Measurements from ENCODE around the gene IFNAR2. TPM values are rescaled to one million over a fixed set of nuclear protein-coding genes. Genes with fewer than 3 reads are reported as not detected.
"Not testable (repeated sequence)": the region's sequence is repeated elsewhere in the genome, so short reads cannot be mapped to it uniquely, and the experiment has no call there.

The IFNAR2 gene
- total RNA-seq, 1 donor from 2014 or later, result 19.5 TPM

DNA sequence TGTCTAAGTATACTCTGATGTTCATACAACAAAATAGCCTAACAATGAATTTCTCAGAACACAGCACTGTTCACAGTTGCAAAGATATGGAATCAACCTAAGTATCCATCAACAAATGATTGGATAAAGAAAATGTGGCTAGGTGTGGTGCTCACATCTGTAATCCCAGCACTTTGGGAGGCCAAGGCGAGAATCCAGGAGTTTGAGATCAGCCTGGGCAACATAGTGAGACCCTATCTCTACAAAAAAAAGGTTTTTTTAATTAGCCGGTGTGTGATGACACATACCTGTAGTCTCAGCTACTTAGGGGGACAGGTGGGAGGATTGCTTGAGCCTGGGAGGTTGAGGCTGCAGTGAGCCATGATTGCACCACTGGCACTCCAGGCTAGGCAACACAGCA is 10.7 kb downstream of the IFNAR2 start:
- no peak for DNase-seq (ENCODE audit: extremely low read depth, low read depth, low spot score)

DNA sequence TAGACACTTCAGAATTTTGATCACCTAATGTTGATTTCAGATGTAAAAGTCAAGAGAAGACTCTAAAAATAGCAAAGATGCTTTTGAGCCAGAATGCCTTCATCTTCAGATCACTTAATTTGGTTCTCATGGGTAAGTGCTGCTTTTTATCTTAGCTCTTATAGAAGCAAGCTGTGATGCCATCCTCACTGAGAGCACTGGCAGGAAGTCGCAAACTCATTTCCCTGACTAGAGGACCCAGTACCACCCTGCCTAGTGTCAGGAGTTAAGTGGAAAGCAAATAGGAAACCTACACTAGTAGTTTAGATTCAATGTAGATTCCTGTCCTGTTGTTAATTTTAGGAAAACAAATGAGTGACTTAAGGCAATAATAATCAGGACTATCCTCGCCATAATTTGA is 12.1 kb downstream of the IFNAR2 start:
- no peak for DNase-seq (ENCODE audit: extremely low read depth, low read depth, low spot score)

DNA sequence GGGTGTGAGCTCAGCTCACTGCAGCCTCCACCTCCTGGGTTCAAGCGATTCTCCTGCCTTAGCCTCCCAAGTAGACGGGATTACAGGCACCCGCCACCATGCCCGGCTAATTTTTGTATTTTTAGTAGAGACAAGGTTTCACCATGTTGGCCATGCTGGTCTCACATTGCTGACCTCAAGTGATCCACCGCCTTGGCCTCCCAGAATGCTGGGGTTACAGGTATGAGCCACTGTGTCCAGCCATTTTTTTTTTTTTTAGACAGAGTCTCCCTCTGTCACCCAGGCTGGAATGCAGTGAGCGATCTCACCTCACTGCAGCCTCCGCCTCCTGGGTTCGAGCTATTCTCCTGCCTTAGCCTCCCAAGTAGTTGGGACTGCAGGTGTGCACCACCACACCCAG is 13.1 kb downstream of the IFNAR2 start:
- not testable (repeated sequence) for DNase-seq (ENCODE audit: extremely low read depth, low read depth, low spot score)

DNA sequence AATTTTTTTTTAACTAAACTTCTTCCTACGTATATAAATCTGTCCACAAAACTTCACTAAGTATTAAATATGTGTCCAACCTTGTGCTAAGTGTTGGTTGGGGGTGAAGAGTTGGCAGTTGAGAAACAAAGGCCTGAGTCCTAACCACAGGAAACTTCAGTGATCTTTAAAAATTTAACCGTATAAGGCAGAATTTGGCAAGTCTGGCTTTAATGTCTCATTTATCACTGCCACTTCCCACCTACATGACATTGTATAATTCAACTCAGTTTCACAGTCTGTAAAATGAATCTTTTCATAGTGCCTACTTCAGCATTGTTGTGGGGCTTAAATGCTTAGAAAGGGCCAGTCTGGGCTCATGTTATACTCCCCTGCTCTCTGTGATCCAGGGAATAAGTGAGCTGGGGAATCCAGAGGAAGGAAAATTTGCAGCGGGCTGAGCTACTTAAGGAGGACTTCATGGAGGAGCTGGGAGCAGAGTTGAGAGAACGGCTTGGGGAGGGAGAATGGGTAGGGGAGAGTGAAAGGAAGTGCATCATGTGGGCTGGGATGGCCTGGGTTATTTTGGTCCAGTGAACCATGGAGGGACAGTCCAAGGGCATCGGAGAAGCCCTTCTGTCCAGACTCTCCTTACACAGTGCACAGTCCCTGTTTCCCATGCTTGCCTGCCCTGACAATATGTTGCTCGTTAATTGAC is 14.5 kb downstream of the IFNAR2 start:
- DNase-seq (ENCODE audit: extremely low read depth, low read depth, low spot score), result no peak

DNA sequence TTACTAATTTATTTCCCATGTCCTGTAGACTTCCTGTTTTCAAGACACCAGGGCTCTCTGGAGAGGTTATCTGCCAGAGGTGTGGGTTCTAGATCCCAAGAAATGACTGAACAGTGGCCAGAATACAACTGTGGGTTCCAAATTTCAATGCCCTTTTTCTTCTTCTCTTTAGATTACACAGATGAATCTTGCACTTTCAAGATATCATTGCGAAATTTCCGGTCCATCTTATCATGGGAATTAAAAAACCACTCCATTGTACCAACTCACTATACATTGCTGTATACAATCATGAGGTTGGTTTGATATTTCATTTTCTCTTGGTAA is 15.0 kb downstream of the IFNAR2 start:
- no peak for DNase-seq (ENCODE audit: extremely low read depth, low read depth, low spot score)

DNA sequence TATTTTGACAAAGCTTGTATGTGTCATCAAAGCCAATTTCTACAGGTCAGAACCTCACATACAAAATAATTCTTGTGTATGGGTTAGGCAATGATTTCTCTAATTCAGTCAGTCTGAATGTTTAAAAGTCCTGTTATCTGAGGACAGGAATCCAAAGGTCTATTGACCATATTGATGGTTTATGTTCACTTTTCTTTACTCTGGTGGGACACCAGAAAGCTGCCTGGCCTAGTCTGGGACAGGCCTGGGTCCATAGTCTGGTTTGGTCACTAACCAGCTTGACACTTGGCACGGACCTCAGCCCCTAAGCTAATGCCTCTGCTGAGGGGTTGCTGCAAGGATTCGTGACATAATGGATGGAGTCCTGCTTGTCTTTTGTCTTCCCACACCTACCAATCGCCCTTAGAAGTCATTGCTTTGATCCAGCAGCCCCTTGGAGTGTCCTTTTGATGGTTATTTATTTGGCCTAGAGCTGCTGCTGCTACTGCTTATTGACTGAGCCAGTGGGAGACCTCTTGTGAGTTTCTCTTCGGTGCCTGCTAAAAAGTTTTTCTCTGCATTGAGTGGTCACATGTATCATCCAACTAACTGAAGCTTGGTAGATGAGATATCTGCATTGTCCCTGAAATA is 15.7 kb downstream of the IFNAR2 start:
- no peak for DNase-seq (ENCODE audit: extremely low read depth, low read depth, low spot score)

DNA sequence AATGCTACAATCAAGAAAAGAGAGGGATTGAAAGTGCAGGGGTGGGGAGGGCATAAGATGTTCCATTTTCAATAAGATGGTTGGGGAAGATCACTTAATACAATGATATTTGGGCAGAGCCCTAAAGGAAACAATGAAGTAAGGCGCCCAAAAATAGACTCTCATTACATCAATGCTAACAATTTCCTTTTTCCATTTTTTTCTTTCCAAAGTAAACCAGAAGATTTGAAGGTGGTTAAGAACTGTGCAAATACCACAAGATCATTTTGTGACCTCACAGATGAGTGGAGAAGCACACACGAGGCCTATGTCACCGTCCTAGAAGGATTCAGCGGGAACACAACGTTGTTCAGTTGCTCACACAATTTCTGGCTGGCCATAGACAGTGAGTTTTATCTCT is 16.8 kb downstream of the IFNAR2 start:
- DNase-seq (ENCODE audit: extremely low read depth, low read depth, low spot score), result no peak

DNA sequence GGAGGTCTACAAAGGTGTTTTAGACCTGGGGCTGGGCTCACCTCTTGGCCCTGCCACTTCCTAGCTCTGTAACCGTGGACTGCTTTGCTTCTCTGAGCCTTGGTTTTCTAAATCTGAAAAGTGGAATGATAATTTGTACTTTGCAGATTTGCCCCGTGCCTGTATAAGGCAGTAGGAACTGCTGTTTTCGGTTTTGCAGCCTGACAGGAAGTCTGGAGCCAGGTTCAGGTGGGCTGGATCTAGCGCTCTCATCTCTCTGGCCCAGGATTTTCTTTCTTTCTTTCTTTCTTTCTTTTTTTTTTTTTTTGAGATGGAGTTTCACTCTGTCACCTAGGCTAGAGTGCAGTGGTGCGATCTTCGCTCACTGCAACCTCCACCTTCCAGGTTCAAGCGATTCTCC is 17.2 kb downstream of the IFNAR2 start:
- no peak for DNase-seq (ENCODE audit: extremely low read depth, low read depth, low spot score)

DNA sequence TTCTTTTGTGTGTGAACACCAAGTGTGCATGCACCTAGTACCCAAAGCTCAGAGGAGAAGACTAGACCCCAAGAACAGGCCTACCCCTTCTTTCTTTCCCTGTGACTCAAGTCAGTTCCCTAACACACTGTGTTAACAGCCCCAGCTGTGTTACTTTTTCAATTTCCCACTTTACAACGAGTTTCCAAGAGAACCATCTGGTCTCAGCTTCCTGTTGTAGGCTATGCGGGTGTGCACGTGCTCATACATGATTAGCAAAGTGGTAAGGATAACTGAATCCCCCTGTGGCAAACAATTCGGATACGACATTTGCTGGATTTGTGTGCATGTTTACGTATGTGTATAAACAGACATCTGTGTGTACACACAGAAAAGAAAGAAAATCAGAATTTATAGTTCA is 17.9 kb downstream of the IFNAR2 start:
- no peak for DNase-seq (ENCODE audit: extremely low read depth, low read depth, low spot score)

DNA sequence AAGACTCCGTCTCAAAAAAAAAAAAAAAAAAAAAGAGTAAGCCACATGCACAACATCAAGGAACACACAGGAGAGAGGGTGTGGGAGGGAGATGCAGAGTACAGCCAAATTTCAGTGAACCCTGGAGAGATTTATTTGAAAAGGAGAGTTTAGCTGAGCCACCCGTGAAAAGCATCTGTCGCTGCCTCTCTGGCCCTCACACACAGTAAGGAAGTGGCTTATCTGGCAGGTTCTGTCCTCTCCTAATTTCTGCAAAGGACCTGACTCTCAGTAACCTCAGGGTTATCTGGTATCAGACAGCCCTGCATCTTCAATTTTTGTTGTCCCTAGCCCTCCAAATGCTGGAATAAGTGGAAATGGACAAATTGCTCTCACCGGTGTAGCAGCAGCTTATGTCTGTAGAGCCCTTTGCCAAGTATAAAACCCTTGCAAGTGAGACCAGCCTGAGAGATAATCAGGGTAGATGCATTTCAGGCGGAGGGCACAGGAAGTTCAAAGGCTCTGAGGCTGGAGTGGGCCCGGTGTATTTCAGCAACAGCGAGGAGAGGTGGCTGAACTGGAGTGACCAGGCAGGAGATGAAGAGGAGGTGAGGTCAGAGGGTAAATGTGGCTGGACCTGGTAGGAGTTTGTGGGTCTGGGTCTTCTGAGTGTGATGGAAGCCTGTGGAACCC is 19.7 kb downstream of the IFNAR2 start:
- no peak for DNase-seq (ENCODE audit: extremely low read depth, low read depth, low spot score)

DNA sequence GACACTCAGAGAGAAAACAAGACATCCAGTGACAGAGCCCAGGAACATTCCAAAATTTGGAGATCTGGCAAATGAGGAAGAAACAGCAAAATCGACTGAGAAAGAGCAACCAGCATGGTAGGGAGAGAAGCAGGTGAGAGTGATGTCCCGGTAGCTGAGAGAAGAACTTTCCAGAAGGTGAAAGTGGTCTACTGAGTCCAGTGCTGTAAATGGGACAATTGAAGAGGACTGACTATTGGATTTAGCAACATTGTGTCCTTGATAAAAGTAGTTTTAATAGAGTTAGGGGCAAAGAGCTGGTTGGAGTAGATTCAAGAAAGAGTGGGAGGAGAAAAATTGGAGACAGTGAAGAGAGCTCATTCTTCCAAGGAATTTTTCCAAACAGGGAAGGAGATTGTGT is 21.4 kb downstream of the IFNAR2 start:
- no peak for DNase-seq (ENCODE audit: extremely low read depth, low read depth, low spot score)

DNA sequence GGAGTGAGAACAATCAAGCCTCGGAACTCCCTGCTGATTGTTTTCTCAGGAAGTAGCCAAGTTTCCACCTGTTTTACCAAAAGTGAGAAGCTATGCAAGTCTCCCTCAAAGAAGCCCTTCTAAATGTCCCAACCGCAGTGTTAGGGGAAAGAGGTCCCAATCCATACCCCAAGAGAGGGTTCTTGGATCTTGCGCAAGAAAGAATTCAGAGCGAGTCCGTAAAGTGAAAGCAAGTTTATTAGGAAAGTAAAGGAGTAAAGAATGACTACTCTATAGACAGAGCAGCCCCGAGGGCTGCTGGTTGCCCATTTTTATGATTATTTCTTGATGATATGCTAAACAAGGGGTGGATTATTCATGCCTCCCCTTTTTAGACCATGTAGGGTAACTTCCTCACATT is 23.6 kb downstream of the IFNAR2 start:
- not testable (repeated sequence) for DNase-seq (ENCODE audit: extremely low read depth, low read depth, low spot score)

DNA sequence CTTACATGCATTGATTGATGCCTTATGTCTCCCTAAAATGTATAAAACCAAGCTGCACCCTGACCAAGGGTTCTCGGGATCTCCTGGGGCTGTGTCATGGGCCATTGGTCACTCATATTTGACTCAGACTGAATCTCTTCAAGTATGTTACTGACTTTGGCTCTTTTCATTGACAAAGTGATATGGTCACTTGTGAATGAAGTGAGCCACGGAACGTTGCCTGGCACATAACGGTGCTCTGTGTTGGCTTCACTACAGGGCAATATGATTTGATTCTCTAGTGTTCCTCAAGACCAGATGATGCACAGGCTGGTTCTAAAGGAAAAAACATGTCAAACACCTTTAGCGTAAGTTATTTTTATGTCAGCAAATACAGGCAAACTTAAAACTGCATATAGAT is 25.0 kb downstream of the IFNAR2 start:
- DNase-seq (ENCODE audit: extremely low read depth, low read depth, low spot score), result no peak

DNA sequence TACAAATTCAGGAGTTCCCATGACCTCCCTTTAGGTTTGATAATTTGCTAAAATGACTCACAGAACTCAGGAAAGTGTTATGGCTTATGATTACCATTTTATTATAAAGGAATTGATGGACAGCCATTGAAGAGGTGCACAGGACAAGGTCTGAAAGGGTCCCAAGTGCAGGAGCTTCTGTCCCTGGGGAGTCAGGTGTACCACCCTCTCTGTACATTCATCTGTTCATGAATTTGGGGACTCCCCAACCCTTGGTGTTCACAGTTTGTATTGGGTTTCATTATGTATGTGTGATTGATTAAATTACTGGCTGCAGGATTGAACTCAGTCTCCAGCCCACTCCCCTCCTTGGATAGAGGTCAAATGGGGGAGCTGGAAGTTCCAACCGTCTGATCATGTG is 25.7 kb downstream of the IFNAR2 start:
- no peak for DNase-seq (ENCODE audit: extremely low read depth, low read depth, low spot score)

DNA sequence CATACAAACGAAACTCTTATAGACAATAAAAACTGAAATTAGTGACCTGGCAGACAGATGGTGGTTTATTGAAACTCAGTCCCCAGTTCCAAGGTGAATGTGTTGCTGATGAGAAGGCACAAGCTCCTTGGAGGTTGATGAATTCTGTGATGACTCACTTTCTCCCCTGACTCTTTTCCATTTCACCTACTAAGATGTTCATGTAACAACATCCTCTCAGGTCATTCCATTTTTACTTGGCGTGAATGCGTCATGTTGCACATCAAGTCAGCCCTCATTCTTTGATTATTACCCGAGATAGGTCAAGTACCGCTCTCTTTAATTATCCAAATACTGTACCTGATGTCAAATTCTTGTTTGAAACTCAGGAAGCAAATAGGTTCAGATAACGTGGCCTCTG is 26.3 kb downstream of the IFNAR2 start:
- DNase-seq (ENCODE audit: extremely low read depth, low read depth, low spot score), result no peak

DNA sequence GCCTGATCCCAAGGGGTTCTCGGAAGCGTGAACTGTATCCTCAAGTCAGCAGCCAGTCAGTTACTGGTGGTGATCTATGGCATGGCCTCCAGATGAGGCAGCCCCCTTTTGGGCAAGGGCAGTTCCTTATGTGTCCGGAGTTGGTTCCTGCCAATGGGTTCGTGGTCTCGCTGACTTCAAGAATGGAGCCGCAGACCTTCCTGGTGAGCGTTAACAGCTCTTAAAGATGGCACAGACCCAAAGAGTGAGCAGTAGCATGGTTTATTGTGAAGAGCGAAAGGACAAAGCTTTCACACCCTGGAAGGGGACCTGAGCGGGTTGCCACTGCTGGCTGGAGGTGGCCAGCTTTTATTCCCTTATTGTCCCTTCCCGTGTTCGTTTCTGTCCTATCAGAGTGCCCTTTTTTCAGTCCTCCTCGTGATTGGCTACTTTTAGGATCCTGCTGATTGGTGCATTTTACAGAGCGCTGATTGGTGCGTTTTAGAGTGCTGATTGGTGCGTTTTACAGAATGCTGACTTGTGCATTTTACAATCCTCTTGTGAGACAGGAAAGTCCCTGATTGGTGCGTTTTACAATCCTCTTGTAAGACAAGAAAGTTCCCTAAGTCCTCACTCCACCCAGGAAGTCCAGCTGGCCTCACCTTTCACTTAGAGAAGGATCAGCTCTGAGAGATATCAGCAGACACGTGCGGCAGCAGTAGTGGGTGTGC is 27.5 kb downstream of the IFNAR2 start:
- DNase-seq (ENCODE audit: extremely low read depth, low read depth, low spot score), result no peak

DNA sequence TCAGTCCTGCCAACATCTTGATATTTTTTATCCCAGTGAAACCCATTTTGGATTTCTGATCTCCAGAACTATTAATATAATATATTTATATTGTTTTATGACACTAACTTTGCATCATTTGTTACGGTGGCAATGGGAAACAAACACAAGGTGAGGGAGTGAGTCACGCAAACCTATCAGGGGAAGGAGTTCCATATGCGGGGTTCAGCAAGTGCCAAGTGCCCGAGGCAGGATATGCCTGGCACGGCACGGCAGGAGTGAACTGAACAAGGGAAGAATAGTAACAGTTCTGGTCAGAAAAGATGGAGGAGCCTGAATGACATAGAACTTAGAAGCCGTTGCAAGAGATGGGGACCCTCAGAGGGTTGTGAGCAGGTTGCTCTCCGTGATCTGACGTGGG is 28.7 kb downstream of the IFNAR2 start:
- DNase-seq (ENCODE audit: extremely low read depth, low read depth, low spot score), result no peak

DNA sequence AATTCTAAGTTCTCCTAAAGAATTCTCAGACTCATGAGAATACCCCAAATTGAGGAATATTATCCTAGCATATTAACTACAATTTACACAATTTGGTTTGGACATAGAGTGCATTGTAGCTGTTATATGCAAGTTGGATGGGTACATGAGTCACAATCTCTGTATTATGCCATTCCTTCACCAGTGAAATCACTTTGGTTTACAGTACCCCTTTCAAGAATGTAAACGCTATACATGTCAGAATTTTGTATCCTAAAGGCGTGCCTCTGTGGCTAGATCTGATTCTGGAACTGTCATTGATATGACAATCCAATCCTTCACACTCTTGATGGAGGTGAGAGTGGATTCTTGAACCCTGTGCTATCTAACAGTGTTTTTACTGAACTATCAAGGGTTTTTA is 29.7 kb downstream of the IFNAR2 start:
- DNase-seq (ENCODE audit: extremely low read depth, low read depth, low spot score), result no peak

DNA sequence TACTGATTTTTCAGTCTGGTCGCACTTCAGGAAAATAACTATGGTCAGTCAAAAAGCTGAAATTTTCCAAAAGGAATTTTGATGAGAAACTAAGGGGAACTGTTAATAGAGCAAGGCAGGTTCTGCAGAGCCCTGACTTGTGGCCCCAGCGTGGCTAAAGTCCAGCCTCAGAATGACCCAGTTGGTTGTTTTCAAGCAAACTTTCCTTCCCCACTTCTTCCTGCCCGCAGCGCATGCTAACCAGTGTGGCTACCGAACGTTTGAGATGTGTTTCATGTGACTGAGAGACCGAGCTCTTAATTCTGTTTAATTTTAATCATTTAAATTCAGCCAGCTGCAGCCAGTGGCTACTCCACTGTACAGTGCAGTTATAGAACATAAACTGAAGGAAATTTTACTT is 30.3 kb downstream of the IFNAR2 start:
- DNase-seq (ENCODE audit: extremely low read depth, low read depth, low spot score), result no peak

DNA sequence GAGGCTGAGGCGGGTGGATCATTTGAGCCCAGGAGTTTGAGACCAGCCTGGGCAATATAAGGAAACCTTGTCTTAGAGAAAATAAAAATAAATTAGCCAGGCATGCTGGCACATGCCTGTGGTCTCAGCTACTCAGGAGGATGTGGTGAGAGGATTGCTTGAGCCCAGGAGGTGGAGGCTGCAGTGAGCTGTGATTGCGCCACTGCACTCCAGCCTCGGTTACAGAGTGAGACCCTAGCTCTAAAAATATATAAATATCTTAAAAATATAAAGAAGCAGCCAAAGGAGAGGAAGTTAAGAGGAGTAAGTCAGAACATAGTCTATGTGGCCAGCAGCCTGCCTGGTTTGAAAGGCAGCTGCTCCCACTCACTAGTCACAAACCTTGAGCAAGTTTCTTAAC is 31.9 kb downstream of the IFNAR2 start:
- DNase-seq (ENCODE audit: extremely low read depth, low read depth, low spot score), result no peak

DNA sequence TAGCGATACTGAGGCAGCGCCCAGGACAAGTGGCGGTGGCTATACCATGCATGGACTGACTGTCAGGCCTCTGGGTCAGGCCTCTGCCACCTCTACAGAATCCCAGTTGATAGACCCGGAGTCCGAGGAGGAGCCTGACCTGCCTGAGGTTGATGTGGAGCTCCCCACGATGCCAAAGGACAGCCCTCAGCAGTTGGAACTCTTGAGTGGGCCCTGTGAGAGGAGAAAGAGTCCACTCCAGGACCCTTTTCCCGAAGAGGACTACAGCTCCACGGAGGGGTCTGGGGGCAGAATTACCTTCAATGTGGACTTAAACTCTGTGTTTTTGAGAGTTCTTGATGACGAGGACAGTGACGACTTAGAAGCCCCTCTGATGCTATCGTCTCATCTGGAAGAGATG is 33.2 kb downstream of the IFNAR2 start:
- no peak for DNase-seq (ENCODE audit: extremely low read depth, low read depth, low spot score)

DNA sequence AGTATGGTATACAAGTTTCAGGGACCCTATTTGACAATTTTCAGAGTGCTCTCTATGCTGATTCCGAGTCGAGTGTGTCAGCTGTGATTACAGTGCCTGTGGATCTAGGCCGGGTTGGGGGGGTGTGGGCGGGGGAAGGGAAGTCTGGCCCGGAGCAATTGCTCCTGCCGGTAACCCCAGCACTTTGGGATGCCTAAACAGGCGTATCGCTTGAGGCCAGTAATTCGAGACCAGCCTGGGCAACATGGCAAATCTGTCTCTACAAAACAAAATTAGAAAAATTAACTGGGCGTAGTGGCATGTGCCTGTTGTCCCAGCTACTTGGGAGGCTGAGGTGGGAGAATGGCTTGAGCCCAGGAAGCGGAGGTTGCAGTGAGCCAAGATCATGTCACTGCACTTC is 34.8 kb downstream of the IFNAR2 start:
- DNase-seq (ENCODE audit: extremely low read depth, low read depth, low spot score), result no peak

Data from glomerular endothelial cell (primary cell).